HG02885 (cell line): ENCODE measurements around the gene BTBD19.

Experiments used
- ATAC-seq: cut with Tn5 transposase; IDR thresholded peaks from one replicate; pipeline ENCODE4 v1.9.1; 2021; ENCODE audit warnings: mild to moderate bottlenecking; ENCODE audit not compliant: unreplicated experiment, poor library complexity

The BTBD19 gene

GRCh38 chr1:44851308-44851707 lies 43.0 kb downstream of the BTBD19 start:
- no peak for ATAC-seq

GRCh38 chr1:44853201-44853600 lies 44.9 kb downstream of the BTBD19 start:
- ATAC-seq: no peak

DNA sequence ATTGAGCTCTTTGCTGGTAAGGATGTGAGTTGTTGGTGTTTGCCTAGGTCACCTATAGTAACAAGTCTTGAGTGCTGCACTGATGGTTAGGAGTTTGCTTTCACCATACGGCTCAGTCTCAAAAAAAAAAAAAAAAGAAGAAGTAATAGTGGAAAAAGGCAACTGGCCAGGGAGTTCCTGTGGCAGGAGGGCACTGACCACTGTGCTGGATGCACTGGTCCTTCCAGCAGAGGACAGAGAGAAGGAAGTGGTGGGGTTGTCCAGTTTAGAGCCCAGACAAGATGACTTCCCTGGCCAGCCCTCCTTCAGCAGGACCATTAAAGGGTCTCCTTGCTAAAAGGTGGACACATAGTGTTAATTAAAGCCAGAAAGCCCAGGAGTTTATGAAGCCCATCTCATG lies 46.6 kb downstream of the BTBD19 start:
- no peak for ATAC-seq

- no peak for ATAC-seq
These were observed 47.4 kb downstream of the BTBD19 start for GRCh38 chr1:44855742-44856141.

GRCh38 chr1:44857446-44857845 lies 49.1 kb downstream of the BTBD19 start:
- ATAC-seq: no peak

DNA sequence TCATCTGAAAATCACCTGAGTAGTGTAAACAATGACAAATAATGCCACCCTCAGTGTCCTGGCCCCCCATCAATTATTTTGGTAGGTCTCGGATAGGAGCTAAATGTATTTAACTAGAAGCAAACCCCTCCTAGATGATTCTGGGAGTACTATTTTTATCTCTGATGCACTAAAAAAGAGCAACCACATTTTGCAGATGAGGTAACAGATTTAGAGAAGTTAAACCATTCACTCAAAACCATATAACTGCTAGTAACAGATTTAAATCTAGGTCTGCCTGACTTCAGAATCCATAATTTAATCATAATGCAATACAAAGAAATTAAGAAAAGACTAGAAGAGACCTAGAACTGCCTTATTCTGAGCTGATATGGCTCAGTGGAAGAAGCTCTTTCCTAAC lies 52.0 kb downstream of the BTBD19 start:
- no peak for ATAC-seq

GRCh38 chr1:44860891-44861425 lies 52.6 kb downstream of the BTBD19 start:
- no peak for ATAC-seq

GRCh38 chr1:44862829-44863401 lies 54.6 kb downstream of the BTBD19 start:
- ATAC-seq: no peak
